Left cardiac atrium (tissue), 4 donors: ENCODE measurements around the gene STXBP5. TPM values are rescaled to one million over a fixed set of nuclear protein-coding genes. Genes with fewer than 3 reads are reported as not detected.
A peak's percentile ranks its signal among the peaks of the same experiment; 100 is the strongest.

Source experiments
- ATAC-seq, 2 donors: fragments of 200-7000 bp; cut with Tn5 transposase; one replicate each; pipeline ENCODE4 v1.9.1; 2020; ENCODE audit warnings: mild to moderate bottlenecking in 2 of 2, moderate library complexity in 2 of 2
- DNase-seq: peaks from one replicate; pipeline ENCODE4 v3.0.0-alpha.2; 2020
- intact Hi-C, 2 donors: fragments of 100-400 bp; cut with DNase I; formaldehyde crosslinking; loops; one replicate each; pipeline versions ENCODE4 v1.14.1 to v1.15.1; 2022 to 2023
- total RNA-seq, 2 donors: library from RNA; stranded (reverse); fragmentation: NEBNext Ultra II Directional; extraction: Animal tissue kit (Norgen Biotek cat#: 25700); gene quantifications; one replicate each; pipeline ENCODE4 v1.2.1, GENCODE V29; 2021
- donor health status: DM: no; HTN: yes; CAD: no.
- donor health status: DM: no; HTN: yes; CAD: no; lungs with severe emphysema.
- donor health status: DM: yes; HTN: yes; CAD: no.
- donor health status: Dilated cardiomyopathy.

The STXBP5 gene
- total RNA-seq, 2 donors from 2014 or later, result 10.6 to 13.0 TPM

GRCh38 chr6:147205690-147206600, 1.7 kb downstream of the STXBP5 start:
- intact Hi-C loops, result no loop called here
- ATAC-seq (no peak), DNase-seq (no peak)

GRCh38 chr6:147207351-147207750, 3.1 kb downstream of the STXBP5 start:
- DNase-seq, result no peak
- no peak for ATAC-seq
- intact Hi-C loops, result no loop called here

- DNase-seq (no peak), ATAC-seq (no peak)
- intact Hi-C loops, result no loop called here
Observed at GRCh38 chr6:147207837-147208754, 3.9 kb downstream of the STXBP5 start.

- no peak for ATAC-seq
- intact Hi-C loops, result no loop called here
- no peak for DNase-seq
Observed at GRCh38 chr6:147209762-147210449, 5.7 kb downstream of the STXBP5 start.

GRCh38 chr6:147211349-147211748, 7.1 kb downstream of the STXBP5 start:
- intact Hi-C loops, result no loop called here
- DNase-seq (no peak), ATAC-seq (no peak)

GRCh38 chr6:147211831-147212230, 7.6 kb downstream of the STXBP5 start:
- DNase-seq (no peak), ATAC-seq (no peak)
- intact Hi-C loops, result no loop called here

DNA sequence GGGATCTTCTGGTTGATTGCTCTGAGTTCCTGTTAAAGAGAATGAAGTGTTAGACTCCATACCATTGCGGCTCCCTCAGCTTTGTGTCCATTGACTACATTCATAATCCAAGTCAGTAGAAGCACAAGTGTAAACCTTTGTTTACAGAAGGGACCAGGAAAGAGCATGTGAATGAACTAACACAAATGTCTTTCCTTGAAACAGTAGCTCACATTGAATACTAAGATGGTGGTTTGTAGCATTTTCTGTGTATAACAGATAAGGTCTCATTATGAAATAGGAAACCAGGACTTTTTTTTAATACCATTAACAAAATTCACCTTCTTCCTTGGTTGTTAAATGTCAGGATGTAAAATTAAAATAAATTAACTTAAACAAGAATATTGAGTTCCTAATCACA, 8.4 kb downstream of the STXBP5 start:
- no peak for ATAC-seq
- intact Hi-C loops, result no loop called here
- DNase-seq, result no peak

DNA sequence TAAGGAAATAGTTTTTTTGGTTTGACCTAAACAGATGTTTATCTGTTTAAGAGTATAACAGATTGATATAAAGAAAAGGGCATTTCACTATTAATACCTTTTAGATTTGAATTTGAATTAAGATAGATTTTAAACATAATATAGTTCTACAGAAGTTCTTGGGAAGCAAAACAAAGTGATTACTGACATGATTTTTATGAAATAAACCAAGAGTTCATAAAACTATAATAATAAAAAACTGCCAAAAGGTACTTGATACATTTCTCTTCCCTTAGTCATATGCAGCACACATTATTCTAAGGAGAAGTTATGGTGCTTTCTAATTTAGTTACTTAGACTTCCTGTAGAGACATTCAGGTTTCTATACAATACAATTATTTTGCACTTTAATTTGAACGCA, 9.6 kb downstream of the STXBP5 start:
- intact Hi-C loops, result no loop called here
- DNase-seq, result no peak

GRCh38 chr6:147214248-147215227, 10.3 kb downstream of the STXBP5 start:
- ATAC-seq (no peak), DNase-seq (no peak)
- intact Hi-C loops, result no loop called here

More for the DNA sequence above, 9.6 kb downstream of the STXBP5 start:
- no peak for ATAC-seq

DNA sequence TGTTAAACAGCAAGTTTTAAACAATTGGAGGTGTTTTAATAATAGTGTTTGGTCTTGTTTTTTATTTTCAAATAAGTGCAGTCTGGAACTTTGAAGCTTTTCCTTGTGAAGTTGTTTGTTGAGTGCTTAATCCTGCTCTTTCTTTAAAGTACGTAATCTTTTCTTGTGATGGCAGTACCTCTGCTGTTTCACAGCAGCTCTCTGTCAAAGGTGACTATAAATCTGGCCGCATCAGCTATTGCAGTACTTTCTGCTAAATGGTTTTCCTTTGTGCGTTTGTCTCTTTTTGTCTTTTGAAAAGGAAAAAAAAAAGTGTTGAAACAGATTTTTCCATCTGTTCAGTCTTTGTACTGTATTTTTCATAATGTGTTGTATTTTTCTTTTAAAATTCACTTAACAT, 12.7 kb downstream of the STXBP5 start:
- ATAC-seq, result no peak
- no peak for DNase-seq
- intact Hi-C loops, result no loop called here

DNA sequence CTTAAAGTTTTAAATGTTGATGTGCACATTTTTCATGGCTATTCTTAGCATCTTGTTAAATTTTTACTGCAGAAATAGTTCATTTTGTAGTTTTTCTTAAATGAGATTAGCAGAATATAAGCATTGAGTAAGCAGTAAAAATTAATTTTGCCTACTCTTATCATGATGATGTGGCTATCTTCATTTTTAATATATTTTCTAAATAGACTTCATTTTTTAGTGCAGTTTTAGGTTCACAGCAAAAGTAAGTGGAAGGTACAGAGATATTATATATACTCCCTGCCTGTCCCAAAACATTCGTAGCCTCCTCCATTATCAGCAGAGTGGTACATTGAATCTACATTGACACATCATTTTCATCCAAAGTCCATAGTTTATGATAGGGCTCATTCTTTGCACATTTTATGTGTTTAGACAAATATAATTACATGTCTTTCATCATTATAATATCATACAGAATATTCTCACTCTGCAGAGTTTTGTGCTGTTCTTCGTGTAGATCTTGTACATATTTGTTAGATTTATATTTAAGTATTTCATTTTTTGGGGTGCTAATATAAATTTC, 13.7 kb downstream of the STXBP5 start:
- ATAC-seq, result no peak
- intact Hi-C loops, result no loop called here
- DNase-seq, result no peak

GRCh38 chr6:147218797-147219196, 14.6 kb downstream of the STXBP5 start:
- ATAC-seq, result no peak
- intact Hi-C loops, result no loop called here
- DNase-seq, result no peak

- DNase-seq (no peak), ATAC-seq (no peak)
- intact Hi-C loops, result no loop called here
Observed at GRCh38 chr6:147219463-147219862, 15.2 kb downstream of the STXBP5 start.

GRCh38 chr6:147220345-147220744, 16.1 kb downstream of the STXBP5 start:
- intact Hi-C loops, result loop anchor here in 1 of 2 donors (5.0 kb wide), 1 partner anchor 363 kb away; no protein-coding TSS in a partner anchor
- DNase-seq, result no peak
- ATAC-seq, result no peak

GRCh38 chr6:147221739-147222138, 17.5 kb downstream of the STXBP5 start:
- DNase-seq (no peak), ATAC-seq (no peak)
- intact Hi-C loops, result loop anchor here in 1 of 2 donors (5.0 kb wide), 1 partner anchor 364 kb away; no protein-coding TSS in a partner anchor

DNA sequence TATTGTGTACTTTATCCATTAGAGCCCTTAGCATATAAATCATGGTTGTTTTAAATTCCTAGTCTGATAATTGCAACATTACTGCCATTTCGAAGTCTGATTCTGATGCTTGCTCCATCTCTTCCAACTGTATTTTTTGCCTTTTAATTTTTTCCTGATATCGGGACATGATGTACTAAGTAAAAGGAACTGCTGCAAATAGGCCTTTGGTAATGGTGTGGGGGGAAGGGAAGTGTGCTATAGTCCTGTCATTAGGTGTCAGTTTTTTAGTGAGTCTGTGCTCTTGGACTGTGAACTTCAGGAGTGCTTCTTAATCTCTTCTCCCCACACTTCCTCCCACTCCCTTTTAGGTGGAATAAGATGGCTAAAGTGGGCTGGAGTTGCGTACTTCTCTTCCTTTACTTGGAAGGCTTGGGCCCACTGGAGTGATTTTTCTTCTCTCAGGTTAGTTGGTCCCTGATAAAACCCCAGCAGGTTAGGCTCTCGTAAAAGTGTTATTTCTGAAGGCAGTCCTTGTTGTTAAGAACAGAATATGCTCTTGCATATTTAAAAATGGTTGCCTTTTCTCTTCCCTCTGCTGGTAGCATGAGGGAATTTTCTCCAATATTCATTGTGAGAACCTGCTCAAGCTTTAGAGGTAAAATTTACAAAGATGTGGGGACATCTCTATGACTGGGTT, 18.1 kb downstream of the STXBP5 start:
- ATAC-seq (peak in 1 of 2 donors; percentile 68), DNase-seq (no peak)
- intact Hi-C loops, result loop anchor here in 1 of 2 donors (5.0 kb wide), 1 partner anchor 365 kb away; no protein-coding TSS in a partner anchor

DNA sequence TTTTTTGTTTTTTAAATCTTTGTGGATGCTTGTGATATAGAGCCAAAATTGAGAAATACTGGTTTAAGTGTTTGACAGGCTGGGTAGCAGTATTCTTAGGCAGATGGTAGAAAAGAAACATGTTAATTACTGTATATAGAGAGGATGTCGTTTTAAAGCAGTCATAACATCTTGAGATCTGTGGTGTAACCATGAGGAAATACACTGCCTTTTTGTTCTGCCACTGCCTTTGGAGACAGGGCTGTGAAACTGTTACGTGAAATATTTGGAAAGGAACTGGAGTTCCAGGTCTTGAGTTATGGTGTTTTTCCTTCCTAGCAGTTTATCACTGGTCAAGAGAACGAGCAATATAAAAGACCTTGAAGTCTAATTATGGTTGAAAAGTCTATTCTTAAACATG, 19.5 kb downstream of the STXBP5 start:
- no peak for ATAC-seq
- intact Hi-C loops, result loop anchor here in 1 of 2 donors (5.0 kb wide), 1 partner anchor 366 kb away; no protein-coding TSS in a partner anchor
- no peak for DNase-seq
